Measurements from ENCODE around the gene FBXO15. TPM values are rescaled to one million over a fixed set of nuclear protein-coding genes. Genes with fewer than 3 reads are reported as not detected.

FBXO15 gene
- total RNA-seq, 4 donors from 2014 or later, result not detected

- Histone ChIP-seq H3K27ac (no peak overlapping the region), H3K9me3 (no peaks in the 10 kb centered on the region), H3K4me3 (no peak overlapping the region)
These were observed 33.9 kb downstream of the FBXO15 start for GRCh38 chr18:74113711-74114110.

GRCh38 chr18:74110976-74111375, 36.7 kb downstream of the FBXO15 start:
- Histone ChIP-seq H3K27me3 (no peaks in the 10 kb centered on the region), H3K9me3 (no peaks in the 10 kb centered on the region), H3K27ac (no peak overlapping the region), H3K36me3 (no peaks in the 10 kb centered on the region), H3K4me3 (no peak overlapping the region), H3K4me1 (no peaks in the 10 kb centered on the region)
- no peak for DNase-seq
- TF ChIP-seq CTCF (IDR thresholded peaks at IDR 0.05) (no peak), POLR2A (IDR thresholded peaks at IDR 0.05) (no peak)

More at GRCh38 chr18:74113711-74114110, 33.9 kb downstream of the FBXO15 start:
- no peak for TF ChIP-seq CTCF (IDR thresholded peaks at IDR 0.05)
- TF ChIP-seq POLR2A (IDR thresholded peaks at IDR 0.05), result no peak
- no peak for DNase-seq
- Histone ChIP-seq H3K36me3 (no peaks in the 10 kb centered on the region), H3K27me3 (no peaks in the 10 kb centered on the region), H3K4me1 (no peaks in the 10 kb centered on the region)

GRCh38 chr18:74110149-74110548, 37.5 kb downstream of the FBXO15 start:
- no peaks in the 10 kb centered on the region for H3K9me3 ChIP-seq
- no peaks in the 10 kb centered on the region for H3K4me1 ChIP-seq
- no peak overlapping the region for H3K4me3 ChIP-seq
- H3K27me3 ChIP-seq, result no peaks in the 10 kb centered on the region
- no peaks in the 10 kb centered on the region for H3K36me3 ChIP-seq
- no peak for DNase-seq
- TF ChIP-seq CTCF (IDR thresholded peaks at IDR 0.05), result no peak
- no peak for TF ChIP-seq POLR2A (IDR thresholded peaks at IDR 0.05)
- no peak overlapping the region for H3K27ac ChIP-seq

GRCh38 chr18:74108460-74108859, 39.2 kb downstream of the FBXO15 start:
- no peaks in the 10 kb centered on the region for H3K4me1 ChIP-seq
- H3K27me3 ChIP-seq, result no peaks in the 10 kb centered on the region
- H3K36me3 ChIP-seq, result no peaks in the 10 kb centered on the region
- H3K9me3 ChIP-seq, result no peaks in the 10 kb centered on the region
- H3K27ac ChIP-seq, result no peak overlapping the region
- TF ChIP-seq CTCF (IDR thresholded peaks at IDR 0.05), result no peak
- no peak for TF ChIP-seq POLR2A (IDR thresholded peaks at IDR 0.05)
- no peak overlapping the region for H3K4me3 ChIP-seq
- no peak for DNase-seq

GRCh38 chr18:74097803-74098202, 49.8 kb downstream of the FBXO15 start:
- no peaks in the 10 kb centered on the region for H3K4me1 ChIP-seq
- no peak for DNase-seq
- peaks cover 0 to 7% (median 0%) of the 10 kb centered on the region in 4 donors for H3K9me3 ChIP-seq
- H3K27ac ChIP-seq, result no peak overlapping the region
- no peaks in the 10 kb centered on the region for H3K36me3 ChIP-seq
- TF ChIP-seq POLR2A (IDR thresholded peaks at IDR 0.05) (no peak), CTCF (IDR thresholded peaks at IDR 0.05) (no peak)
- H3K27me3 ChIP-seq, result no peaks in the 10 kb centered on the region
- no peak overlapping the region for H3K4me3 ChIP-seq

GRCh38 chr18:74092922-74093321, 54.7 kb downstream of the FBXO15 start:
- Histone ChIP-seq H3K27ac (no peak overlapping the region), H3K4me1 (no peaks in the 10 kb centered on the region), H3K9me3 (no peaks in the 10 kb centered on the region), H3K4me3 (no peak overlapping the region), H3K27me3 (no peaks in the 10 kb centered on the region), H3K36me3 (no peaks in the 10 kb centered on the region)
- TF ChIP-seq POLR2A (IDR thresholded peaks at IDR 0.05), result no peak
- no peak for TF ChIP-seq CTCF (IDR thresholded peaks at IDR 0.05)
- DNase-seq, result no peak
